Renal pelvis (tissue), 4 donors: Measurements from ENCODE around the gene PPP6R1. TPM values are rescaled to one million over a fixed set of nuclear protein-coding genes. Genes with fewer than 3 reads are reported as not detected.

Experiments
- DNase-seq: peaks from one replicate; pipeline ENCODE4 v3.0.0-alpha.2; 2013
- polyA plus RNA-seq, 3 donors: library from polyadenylated mRNA; unstranded; fragments of 120-200 nt; gene quantifications; one replicate each; pipeline ENCODE4 v1.2.1, GENCODE V29; 2013; ENCODE audit not compliant: insufficient read length in 3 of 3

The PPP6R1 gene
- polyA plus RNA-seq, 3 donors: 48.3 to 52.8 (median 52.6) TPM

- DNase-seq: no peak
Measured at GRCh38 chr19:55245236-55245904, 13.4 kb downstream of the PPP6R1 start.

DNA sequence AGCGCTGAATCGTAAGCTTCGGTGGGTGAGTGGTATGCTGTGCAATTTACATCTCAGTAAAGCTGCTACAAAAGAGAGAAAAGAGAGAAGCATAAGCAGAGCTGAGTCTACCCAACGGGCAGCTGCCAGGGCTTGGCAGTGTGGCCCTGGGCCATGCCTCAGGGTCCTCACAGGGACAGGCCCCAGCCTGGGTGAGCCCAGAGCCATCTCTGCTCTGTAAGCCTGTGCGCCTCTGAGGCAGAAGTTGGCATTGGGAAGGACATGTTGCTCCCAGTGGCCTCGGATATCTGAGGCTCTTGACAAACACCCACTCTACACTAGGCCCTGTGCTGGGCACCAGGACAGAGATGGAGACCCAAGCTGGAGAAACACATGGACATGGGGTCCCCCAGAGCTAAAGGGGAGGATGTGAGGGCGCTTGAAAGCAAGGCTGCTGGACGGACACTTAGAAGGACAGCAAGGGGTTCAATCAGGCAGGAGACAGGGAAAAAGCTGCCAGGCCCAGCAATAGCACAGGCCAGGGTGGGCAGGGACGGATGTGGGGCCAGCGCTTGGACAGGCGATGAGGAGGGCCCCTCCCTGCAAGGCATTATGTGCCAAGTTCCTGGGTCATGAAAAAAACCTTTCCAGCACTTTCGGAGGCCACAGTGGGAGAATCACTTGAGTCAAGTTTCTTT is 14.7 kb downstream of the PPP6R1 start:
- DNase-seq: no peak

DNA sequence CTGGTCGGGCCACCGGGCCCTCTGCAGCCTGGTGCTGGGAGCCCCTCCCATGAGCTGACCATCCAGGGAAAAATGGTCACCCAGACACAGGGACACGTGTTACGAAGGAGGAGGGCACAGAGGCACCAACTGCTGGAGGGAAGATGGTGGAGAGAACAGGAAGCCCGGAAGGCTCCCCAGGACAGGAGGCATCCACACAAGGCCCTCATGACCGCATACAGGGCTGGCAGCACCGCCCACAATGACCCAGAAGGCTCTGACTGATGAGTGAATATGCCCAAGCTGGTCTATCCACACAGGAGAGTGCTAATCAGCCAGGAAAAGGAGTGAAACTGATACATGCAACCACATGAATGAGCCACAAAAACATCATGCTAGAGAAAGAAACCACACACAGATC is 16.3 kb downstream of the PPP6R1 start:
- DNase-seq: no peak

DNA sequence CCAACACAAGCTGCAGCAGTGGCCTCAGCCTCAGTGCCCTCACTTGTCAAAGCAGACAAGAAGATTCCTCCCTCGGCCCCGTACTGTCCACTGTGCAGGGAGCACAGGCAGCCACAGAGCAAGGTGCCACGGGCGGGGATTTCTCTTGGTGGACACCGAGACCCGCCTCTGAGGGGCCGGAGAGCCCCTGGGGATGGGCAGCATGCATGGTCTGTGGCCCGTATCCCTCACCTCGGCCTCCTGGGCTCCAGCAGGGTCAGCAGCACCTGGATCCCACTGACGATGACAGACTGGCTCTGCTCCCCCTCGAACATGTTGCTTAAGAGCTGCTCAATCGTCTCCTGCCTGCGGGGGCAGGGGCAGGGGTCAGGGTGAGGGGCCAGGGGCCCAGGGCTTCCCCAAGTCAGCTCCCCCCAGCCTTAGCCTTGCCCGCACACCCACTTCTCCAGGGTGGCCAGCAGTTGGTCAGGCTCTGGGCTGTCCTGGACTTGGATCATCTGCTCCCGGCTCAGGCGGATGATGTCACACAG is 16.8 kb downstream of the PPP6R1 start:
- no peak for DNase-seq

- no peak for DNase-seq
Measured at GRCh38 chr19:55241143-55241934, 17.5 kb downstream of the PPP6R1 start.

- no peak for DNase-seq
Measured at GRCh38 chr19:55240713-55241020, 18.1 kb downstream of the PPP6R1 start.

GRCh38 chr19:55239004-55239403 is 19.8 kb downstream of the PPP6R1 start:
- no peak for DNase-seq

DNA sequence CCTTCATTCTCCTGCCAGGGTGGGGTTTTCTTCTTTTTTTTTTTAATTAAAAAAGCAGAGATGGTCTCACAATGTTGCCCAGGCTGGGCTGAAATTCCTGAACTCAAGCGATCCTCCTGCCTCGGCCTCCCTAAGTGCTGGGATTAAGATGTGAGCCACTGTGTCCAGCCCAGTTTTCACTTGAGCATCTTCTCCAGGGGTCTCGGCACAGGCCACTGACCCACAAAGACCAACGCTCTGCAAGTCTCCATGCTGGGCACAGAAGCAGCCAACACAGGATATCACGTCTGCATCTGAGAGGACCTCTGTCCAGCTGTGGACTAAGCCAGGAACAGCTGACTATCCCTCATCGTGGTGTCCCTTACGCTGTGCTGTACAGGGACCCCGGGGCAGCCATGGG is 20.8 kb downstream of the PPP6R1 start:
- no peak for DNase-seq

DNA sequence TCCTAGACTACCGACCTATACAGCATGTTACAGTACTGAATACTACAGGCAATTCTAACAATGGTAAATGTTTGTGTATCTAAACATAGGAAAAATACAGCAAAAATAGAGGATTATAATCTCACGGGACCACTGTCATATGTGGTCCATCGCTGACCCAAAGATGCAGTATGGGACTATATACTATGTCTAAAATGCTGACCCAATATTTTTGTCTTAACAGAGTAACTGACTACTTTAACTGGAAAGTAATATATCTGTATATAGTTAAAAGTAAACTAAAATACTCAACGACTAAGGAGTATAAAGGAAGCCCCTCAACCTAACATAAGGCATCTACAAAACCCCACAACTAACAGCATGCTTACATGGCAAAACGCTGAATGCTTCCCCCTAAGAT is 25.8 kb downstream of the PPP6R1 start:
- no peak for DNase-seq

DNA sequence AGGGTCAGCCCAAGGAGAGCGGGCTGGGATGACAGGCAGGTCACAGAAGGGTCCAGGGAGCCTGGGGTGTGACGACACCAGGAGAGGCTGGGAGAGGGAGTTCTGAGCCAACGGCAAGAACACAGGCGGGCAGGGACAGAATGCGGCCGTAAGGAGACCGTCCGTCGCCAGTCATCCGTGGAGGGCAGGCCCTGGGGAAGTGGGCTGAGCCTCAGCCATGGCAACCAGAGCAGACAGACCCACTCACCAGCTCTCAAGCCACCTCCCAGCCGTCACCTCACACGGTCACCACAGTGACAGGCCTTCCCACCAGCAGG is 26.6 kb downstream of the PPP6R1 start:
- peak; percentile 40 for DNase-seq

- no peak for DNase-seq
Measured at GRCh38 chr19:55231391-55232285, 27.2 kb downstream of the PPP6R1 start.

GRCh38 chr19:55230780-55231179 is 28.0 kb downstream of the PPP6R1 start:
- DNase-seq: no peak

DNA sequence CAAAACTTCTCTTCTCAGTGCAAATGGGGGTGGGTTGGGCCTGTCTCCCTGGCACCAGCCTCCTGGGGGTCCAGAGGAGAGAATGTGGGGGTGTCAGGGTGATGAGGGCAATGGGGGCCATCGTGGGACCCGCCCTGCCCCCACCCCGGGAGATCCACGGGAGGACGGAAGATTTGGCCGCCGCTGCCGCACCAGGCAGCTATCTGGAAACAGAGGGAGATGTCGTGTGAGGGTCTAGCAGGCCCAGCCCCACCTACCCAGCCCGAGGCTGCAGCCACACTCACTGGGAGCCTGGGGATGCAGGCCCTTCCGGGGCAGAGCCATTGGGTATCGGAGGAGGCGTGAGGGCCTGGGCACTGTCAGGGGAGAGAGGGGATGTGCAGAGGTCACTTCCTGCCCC is 28.5 kb downstream of the PPP6R1 start:
- no peak for DNase-seq

DNA sequence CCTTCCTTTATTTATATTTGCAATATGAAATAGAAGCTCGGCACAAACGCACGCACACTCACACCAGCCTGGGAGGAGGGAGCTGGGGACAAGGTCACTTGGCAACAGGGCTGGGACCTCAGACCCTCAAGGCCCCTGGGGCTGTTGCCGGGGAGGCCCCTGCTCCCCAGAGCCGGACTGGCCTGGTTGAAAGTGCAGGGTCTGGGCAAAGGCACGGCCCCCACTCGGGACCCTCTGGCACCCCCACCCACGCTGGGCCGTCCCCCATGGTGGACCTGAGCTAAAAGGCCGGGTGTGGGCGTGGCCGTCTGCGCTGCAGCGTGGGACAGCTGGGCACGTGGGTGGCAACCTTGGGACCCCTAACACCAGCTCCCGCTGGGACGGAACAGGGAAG is 29.0 kb downstream of the PPP6R1 start:
- DNase-seq: no peak

GRCh38 chr19:55229145-55229788 is 29.6 kb downstream of the PPP6R1 start:
- DNase-seq: no peak

GRCh38 chr19:55228403-55229031 is 30.3 kb downstream of the PPP6R1 start, which contains the start of gene TMEM86B:
Gene TMEM86B (minus strand): TSS chr19:55228763. CDS start chr19:55228741, 22 bp downstream.
- no peak for DNase-seq

GRCh38 chr19:55228015-55228391 is 30.8 kb downstream of the PPP6R1 start:
- DNase-seq: no peak

GRCh38 chr19:55227241-55228014 is 31.4 kb downstream of the PPP6R1 start:
- DNase-seq: no peak

GRCh38 chr19:55226788-55227187 is 32.0 kb downstream of the PPP6R1 start:
- DNase-seq: no peak

DNA sequence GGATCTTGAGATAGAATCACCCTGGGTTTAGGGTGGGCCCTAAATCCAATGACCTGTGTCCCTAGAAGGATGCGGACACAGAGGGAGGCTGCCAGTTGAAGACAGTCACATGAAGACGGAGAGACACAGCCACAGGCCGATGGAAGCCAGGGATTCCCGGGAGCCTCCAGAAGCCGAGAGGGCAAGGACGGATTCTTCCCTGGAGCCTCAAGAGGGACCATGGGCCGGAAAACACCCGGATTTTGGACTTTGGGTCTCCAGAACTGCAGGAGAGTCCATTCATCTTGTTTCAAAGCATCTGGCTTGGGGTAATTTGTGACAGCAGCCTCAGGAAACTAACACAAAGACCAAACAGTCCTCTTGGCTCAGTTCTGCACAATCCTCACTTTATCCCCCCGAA is 32.5 kb downstream of the PPP6R1 start:
- no peak for DNase-seq
